Stimulated activated CD8-positive, alpha-beta memory T cell treated with anti-CD3 and anti-CD28 coated beads, Interleukin-7, amount 100 ng/mL, for 48 hours (primary cell): ENCODE data around the gene LCE5A.
A peak's percentile ranks its signal among the peaks of the same experiment; 100 is the strongest.
"Not testable (repeated sequence)": the region's sequence is repeated elsewhere in the genome, so short reads cannot be mapped to it uniquely, and the experiment has no call there.

Experiments
- DNase-seq, 2 donors: peaks; one replicate each; pipeline ENCODE4 v3.0.0-alpha.2; 2020; ENCODE audit warnings: low read depth in 1 of 2; ENCODE audit errors: extremely low read depth in 1 of 2

LCE5A gene, protein sequence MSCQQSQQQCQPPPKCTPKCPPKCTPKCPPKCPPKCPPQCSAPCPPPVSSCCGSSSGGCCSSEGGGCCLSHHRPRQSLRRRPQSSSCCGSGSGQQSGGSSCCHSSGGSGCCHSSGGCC

DNA sequence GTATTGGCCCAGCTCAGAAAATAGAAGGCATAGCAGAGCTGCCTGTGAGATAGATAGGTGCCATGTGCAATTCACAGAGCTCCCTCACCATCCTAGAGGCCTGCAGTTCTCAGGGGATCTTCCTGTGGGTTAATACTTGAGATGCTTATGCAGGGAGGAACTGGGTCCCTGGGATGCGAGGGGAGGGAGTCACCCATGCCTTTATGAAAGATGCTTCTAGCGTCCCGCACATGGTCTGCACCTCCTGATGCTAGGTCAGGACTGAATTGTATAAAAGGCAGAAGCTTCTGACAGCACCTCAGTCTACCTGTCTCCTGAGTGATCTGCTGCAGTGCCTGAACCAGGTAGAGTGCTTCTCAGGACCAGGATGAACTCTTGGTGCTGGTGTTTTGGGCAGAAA lies at the start of gene LCE5A:
LCE5A (plus strand) TSS at position 301 of the 400 bp plus-strand sequence. CDS start 732 bp downstream, outside the sequence.
- no peak for DNase-seq

DNA sequence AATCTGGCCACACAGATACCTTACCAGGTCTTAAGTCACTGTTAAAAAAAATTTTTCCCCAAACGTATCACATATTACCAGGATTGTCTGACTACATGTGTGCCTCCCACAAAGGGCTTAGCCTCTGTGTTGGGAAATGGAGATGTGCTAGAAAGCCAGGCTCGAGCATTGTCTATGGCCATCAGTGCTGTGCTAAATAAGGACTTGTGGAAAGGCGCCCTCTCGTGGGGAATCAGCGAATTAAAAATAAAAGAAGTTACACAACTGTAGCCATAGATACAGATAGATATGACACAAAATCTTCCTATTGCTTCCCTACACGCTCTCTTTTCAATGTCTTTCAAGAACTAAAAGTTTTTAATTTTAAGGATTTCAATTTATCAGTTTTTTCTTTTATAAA lies 49.1 kb upstream of the LCE5A start:
- DNase-seq: peak in 1 of 2 donors; percentile 35

DNA sequence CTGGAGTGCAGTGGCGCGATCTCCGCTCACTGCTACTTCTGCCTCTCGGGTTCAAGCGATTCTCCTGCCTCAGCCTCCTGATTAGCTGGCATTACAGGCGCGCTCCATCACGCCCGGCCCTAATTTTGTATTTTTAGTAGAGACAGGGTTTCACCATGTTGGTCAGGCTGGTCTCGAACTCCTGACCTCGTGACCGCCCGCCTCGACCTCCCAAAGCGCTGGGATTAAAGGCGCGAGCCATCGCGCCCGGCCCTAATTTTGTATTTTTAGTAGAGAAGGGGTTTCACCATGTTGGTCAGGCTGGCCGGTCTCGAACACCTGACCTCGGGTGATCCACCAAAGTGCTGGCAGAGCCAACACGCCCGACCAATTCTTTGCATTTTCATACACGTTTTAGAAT lies 48.0 kb upstream of the LCE5A start:
- no peak for DNase-seq

DNA sequence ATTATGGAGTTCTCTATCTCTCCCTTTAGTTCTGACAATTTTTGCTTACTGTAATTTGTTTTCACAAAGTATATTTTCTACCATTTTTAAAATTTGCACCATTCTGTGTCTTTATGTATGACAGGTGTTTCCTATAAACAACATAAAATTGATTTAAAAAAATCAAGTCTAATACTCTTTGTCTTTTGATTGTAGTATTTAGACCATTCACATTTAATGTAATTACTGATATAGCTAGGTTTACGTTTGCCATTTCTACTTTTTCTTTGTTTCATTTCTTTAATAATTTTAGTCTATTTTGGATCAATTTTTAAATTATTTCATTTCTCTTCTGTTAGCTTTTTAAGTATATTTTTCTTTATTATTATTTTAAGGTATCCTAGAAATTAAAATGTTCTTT lies 44.4 kb upstream of the LCE5A start:
- DNase-seq: no peak

DNA sequence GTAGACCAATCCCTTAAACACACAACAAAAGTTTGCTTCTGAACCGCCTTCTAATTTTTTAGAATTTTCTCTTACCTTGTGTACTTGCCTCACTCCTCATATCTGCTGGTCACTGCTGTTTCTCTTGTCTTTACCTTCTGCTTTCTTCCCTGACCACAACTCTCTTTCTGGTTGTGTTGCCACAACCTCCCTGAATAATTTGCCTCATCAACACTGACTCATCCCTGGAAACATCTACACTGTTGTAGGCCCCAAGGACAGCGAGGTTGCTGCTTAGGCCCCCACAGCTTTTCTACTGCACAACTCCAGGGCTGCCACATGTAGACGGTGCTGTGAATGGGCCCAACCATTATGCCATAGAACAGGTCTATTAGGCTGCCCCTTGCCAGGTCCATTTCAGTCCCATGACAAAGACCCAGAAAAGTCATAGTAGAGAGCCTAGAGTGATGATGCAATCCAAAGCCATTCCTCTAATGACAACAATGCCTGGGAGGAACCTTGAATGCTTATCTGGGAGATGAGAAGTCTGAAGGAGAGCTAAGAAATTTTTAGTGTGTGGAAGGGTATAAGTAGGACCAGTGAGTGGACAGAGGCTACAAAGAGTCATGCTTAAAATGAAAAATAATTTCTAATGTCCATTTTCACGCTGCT lies 36.6 kb upstream of the LCE5A start:
- DNase-seq: no peak

DNA sequence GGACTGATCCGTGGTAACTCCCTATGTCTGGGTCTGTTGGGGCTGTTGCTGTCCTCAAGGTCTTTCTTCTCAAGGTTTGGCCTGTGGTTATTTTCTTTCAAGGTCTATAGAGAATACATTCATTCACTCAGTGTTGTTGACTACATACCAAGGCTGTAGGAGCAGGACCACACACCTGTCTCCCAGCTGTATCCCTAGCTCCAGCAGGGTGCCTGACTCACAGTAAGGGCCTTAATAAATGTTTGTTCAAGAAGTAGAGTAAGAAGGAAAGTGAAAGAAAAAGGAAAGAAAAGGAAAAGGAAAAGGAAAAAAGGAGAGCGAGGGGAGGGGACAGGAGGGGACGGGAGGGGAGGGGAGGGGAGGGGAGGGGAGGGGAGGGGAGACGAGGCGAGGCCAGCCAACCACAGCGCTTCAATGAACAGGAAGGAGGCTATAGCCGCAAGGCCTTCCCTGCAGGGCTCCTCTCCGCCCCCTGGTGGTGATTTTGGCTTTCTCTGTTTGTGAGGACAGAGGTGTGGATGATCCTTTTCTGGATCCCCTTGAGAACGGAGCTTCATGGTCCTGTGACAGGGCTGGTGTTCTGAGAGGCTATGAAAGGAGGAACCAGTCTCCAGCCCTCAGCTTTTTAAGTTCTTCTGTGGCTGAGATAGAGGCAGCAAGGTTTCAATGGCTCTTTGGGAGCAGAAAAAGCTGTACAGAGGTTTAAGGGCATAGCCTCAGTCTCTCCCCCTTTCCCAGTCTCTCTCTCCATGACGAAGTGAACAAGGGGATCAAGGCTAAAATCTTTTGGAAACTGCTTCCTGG lies 30.6 kb upstream of the LCE5A start:
- DNase-seq: peak; percentile 16 to 58

DNA sequence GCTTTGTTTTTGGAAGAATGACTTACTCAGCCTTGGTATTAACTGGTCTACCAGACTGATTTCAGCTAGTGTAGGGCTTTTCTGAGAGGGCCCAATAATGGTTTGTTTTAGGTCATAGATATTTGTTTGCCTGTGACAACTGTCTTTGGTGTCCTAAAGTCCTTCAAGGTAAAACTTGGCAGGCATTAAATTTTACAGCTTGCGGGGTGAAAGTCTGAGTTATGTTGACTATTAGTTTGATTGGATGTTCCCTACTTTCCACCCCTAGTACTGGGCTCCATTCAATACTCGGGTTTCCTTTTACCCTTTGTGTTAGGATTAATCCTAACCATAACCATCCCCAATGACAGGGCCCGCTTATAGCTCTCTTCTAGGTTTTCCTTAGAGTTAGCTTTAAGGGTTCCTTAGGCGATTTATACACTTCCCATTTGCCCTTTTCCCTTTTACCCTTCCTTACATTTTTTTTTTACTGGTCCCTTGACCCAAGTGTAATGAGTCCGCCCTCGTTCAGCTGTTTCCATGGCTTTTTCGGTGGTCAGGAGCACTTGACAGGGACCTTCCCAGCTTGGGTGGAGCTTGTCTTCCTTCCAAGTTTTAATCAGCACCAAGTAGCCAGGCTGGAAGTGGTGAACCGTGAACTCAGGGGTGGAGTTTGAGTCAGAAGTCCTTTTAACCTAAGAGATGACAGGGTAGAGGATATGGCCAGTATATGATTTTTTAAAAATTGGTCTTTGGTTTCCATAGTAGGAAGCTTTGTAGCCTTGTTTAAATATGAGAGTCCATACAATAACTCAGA lies 28.5 kb upstream of the LCE5A start:
- DNase-seq: no peak

DNA sequence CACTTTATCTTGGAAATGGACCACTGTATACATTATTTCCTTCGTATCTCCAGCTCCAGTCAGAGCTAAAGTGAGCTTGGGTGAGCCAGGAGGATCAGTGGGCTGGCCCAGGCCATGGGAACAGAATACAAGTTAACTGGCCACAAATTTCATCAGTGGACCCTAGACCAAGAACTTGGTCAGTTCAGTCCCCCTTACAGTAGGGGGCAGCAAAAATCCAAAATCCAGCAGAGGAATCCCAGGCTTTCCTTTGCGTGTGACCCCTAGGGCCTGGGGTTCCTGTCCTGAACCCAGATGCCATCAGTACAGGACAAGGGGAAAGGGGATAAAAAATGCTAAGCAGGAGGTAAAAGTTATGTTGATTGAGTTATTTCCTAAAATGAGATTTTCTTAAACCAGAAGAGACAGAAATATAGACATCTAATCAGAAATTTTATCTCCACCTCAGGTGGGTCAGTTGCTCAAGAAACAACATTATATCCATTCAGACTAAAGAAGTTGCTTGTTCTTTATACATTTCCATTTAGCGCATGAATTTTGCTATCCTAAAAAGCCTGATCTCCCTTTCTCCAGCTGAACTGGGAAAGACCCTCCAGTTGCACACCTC lies 24.1 kb upstream of the LCE5A start:
- DNase-seq: no peak

DNA sequence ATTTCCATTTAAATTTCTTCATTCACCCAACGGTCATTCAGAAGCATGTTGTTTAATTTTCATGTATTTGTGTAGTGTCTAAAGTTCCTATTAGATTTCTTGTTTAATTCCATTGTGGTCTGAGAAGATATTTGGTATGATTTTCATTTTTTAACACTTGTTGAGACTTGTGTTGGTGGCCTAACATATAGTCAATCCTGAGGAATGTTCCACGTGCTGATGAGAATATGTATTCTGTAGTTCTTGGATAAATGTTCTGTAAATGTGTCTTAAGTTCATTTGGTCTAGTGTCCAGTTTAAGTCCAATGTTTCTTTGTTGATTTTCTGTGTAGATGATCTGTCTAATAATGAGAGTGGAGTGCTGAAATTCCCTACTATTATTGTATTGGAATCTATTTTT lies 22.7 kb upstream of the LCE5A start:
- DNase-seq: no peak

DNA sequence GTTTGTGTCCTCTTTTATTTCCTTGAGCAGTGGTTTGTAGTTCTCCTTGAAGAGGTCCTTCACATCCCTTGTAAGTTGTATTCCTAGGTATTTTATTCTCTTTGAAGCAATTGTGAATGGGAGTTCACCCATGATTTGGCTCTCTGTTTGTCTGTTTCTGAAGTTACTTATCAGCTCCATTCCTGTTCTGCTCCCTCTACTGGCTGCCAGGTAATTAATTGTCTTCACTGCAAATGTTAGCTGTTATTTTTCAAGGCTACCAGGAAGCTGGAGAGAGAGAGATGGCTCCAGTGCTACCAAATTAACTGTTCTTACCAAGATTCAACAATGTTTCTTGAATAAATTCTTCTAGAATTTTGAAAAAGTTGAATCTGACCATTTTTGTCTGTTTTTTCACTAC lies 19.1 kb upstream of the LCE5A start:
- not testable (repeated sequence) for DNase-seq

DNA sequence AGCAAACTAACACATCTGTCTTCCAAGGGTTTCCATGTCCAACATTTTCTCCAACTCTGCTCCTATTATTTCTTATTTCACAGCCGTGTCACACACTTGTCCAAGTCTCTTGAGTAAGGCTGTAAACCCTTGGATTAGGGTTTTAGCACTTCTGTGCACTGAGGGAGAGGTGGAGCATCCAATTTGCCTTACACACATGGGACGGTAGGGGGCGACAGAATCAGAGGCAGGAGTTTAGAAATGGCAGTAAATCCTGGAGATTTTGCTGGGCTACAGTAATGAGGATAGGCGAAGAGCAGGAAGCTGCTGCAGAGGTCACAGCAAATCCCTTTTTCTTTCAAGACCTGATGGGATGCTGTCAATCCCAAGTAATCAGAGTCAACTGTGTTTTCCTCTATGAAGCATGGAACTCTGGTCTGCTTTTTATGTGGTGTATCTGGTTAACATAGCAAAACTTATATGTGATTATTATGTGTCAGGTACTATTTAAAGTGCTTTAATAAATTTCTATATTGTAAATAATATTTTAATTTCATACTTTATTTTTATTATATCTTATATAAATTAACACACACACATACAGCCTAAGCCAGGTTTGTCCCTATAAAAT lies 15.4 kb upstream of the LCE5A start:
- DNase-seq: no peak

DNA sequence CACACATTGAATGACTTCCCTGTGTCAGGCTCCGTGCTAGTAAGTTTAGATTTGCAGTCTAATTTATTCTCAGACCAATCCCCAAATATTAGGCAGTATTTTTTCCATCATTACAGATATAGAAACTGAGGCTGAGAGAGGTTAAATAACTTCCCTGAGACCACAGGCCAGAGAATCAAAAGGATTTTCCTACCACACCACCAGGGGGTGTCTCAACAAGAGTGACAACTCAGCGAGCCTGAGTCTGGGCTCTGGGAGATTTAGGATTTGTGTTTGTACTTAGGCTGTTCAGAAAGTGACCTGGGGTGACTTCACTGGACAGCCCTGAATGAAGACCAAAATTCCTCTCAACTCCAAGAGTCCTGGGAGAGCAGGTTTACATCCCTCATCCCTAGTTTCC lies 13.3 kb upstream of the LCE5A start:
- DNase-seq: no peak

DNA sequence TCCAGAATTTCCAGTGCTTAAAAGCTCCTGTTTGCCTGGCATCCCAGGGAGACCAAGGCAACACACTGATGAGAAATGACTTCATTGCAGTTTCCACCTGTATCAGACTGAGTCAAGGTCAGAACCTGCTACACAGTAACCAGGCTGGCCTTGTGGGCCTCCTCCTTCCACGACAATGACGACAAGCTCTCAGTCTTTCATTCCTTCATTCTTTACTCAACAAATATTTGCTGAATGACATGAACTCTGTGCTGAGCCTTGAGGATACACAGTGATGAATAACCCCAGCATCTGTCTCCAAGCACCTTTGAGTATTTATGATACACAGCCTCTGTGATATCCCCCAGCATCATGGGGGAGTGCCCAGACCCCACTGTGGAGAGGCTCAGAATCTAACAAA lies 8.9 kb upstream of the LCE5A start:
- DNase-seq: no peak

DNA sequence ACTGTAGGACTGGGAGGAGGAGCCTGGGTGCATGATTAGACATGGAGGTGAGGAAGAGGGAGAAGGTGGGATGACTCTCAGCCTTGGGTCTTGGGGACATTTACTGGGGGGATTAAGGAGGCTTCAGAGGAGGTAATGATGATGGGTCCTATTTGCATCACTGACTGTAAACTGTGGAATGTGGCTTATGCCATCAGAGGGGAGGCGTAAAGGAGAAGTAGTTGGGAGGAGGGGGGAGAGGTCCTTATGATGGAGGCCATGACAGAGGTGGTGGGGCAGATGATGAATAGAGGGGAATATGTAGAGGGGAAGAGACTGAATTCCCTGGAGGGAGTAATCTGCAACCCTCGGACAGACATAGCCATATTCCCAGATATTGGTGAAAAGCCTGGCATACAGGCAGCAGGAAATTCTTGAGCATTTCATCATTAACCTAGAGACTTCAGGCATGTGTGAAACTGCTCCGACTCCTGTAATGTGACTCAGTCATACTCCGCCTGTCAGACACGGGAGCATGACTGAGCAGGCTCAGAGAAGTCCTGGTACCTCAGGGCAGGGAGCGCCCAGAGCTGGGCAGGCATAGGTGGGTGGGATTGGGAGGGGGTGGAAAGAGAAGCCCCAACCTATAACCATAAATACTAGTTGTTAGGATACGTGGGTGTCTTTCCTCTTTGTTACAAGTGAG lies 8.0 kb upstream of the LCE5A start:
- DNase-seq: no peak

DNA sequence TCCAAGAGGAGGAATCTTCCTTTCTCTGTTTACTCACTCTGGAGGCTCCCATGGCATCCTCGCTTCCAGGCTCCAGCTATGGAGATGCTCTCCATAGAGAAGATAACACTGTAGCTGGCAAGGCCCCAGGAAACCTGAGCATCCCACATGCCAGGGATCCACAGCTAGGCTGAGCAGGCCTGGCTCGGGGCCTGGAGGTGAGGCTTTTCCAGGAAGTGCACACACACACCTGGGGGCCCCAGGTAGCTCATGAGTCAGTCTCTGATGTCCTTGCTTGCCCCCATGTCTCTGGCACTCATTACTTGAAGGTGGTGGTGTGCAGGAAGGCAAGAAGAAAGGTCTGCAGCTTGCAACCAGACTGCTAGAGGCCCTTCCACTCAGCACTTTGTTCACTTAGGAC lies 5.5 kb upstream of the LCE5A start:
- DNase-seq: no peak

DNA sequence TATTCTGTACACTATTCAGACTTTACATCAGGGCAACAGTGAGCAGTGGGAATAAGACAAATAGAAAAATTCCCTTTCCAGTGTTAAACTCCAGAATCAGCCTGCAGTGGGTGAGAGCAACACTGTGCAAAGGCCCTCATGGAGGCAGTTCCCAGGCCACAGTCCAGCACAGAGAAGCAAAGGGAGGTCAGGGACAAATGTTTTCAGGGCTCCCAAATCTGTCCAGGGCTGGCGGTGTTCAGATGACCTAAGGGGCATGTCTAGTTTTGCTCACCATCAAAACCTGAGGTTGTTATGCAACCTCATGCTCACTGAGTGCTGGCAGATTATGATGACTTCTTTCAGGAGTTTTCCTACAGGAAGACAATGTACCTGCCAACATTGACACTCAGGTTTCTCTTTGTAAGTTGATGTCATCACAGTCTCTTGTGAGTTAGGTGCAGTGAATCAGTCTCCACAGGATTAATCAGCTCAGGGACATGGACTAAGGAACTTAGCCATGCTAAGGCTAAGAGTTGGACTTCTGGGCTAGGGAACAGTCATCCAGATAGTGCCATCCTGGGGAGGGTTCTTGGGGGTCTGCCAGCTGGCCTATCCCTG lies 3.6 kb upstream of the LCE5A start:
- DNase-seq: no peak

DNA sequence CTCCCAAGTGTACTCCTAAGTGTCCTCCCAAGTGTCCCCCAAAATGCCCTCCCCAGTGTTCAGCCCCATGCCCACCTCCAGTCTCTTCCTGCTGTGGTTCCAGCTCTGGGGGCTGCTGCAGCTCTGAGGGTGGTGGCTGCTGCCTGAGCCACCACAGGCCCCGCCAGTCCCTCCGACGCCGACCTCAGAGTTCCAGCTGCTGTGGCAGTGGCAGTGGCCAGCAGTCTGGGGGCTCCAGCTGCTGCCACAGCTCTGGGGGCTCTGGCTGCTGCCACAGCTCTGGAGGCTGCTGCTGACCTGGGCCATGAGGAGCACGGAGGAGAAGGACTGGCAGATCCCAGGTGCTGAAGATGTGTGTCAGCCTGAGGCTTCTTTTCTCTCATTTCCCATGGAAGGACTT lies 993 bp downstream of the LCE5A start:
- no peak for DNase-seq

DNA sequence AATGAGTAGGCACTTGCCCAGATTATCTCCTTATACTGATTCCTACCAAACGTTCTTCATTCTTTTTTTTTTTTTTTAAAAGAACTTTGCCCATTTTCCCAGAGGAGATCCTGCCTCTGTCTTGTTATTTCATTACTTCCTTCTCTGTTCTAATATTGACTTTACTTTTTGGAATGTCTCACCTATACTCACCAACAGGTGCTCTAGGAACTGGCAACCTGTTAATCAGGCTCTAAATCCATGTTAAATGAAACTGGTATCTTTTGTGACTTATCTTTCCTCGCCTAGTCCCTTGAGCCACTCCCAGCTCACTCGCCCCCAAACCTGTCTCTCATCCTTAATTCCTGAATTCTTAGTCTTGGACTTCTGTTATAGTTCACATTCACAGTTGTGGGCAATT lies 2.5 kb downstream of the LCE5A start:
- no peak for DNase-seq

DNA sequence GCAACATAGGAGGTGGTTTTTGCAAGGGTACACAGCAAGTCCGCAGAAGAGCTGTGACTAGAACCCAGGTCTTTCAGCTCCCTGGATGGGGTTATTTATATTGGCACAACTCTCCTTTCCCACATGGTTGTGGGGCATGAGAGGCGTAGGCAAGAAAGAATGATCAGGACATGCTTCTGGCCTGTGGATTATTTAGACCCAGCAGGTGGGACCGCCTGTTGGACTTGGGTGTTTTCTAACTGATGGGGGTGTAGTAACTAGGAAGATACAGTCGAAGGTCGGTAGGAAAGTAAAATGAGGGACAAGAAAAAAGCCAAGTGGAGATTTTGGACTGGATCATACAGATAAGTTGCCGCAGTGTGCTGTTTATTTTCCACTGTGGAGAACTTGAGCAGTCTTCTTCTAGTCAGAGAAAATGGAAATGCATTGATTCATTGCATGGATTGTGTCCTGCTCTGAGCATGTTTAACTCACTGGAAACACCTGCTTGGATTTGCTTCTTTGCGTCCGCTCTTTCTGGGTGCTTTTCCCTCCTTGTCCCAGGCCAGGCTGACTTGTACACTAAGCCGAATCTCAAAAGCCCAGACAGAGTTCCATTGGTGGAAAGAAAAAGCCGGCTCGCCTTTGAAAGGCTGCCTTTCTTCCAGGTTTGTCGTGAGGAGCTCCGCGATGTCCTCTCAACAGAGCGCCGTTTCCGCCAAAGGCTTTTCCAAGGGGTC lies 4.3 kb downstream of the LCE5A start:
- DNase-seq: no peak
